ENCODE data around the gene ATP6V1G2.

The ATP6V1G2 gene

DNA sequence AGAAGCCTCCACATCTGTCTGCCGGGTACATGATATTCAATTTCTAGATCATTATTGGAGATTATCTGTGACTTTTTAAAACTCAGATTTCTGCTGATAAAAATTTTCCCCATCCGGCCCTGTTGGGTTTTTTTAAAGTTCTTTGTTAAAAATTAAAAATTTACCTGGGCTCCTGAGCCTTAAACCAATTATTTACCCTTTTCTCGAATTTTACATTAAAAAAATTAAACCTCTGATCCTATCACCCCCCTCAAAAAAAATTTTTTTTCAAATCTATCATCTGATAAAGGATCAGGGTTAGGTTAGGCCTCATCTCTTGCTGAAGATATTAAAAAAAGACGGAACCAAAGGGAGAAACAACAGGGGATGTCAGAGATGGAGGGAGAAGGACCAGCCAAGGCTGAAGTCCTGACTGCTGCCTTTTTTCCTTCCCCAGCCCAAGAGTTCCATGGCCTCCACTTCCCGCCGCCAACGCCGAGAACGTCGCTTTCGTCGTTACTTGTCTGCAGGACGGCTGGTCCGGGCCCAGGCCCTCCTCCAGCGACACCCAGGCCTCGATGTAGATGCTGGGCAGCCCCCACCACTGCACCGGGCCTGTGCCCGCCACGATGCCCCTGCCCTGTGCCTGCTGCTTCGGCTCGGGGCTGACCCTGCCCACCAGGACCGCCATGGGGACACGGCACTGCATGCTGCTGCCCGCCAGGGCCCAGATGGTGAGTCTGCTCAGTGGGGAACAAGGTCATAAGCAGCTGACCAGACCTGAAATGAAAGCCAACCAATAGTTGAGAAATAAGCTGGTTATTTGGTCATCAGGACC is 1.5 kb upstream of the ATP6V1G2 start:
- DNase-seq (ENCODE audit: low spot score) = no peak

DNA sequence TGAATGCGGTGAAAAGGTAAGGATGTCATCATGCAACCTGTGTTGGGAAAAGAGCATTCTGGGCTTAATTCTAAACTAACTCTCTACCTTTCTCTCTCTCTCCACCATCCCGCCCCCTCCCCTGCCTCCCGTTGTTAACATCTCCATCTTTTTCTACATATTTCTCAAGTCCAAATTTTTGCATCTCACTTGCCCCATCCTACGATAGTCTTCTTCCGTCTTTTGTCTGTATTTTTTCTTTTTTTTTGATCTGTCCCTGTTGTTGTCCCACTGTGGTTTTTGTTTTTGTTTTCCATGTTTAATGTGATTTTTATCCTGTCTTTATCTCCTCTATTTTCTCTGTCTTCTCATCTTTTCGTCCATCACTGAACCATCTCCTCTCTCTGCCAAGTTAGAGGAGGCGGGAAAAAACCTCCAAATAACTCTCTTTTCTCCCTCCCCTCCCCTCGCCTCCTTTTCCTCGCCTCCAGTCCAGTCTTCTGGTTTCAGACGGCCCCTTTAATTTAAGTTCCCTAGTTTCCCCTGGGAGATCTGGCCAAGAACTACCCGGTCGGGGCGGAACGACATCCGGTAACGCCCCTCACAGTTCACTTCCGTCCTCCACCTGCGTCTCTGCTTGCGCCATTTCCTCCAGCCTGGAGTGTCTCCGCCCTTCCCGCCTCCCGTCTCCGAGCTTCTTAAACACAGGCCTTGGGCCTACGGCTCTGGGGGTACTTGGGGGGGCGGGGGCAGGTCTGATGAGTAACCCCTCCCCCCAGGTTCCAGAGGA is 734 bp upstream of the ATP6V1G2 start, which contains the start of gene NFKBIL1:
Gene NFKBIL1 (plus strand): TSS at position 651 of the 769 bp plus-strand sequence. CDS start 87 bp downstream, at position 738.
- DNase-seq (ENCODE audit: low spot score) = peak; percentile 92

DNA sequence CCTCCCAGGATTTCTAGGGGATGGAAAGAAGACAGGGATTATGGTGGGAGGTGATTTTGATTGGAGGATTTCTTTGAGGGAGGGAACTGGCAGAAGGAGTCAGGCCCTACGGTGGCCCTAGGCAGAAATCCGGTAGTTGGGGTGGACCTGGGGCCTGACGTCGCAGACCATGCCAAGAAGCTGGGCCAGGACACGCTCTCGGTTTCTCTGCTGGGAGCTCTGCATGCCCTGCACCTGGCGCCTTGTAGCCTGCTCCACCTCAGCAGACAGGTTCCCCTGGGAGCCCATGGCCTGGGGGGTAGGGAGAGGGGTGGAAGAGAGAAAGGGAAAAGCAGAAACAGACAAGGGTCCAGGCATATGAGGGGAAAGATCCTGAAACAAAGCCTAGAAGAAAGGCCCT is 1.1 kb downstream of the ATP6V1G2 start:
- DNase-seq (ENCODE audit: low spot score) = no peak

DNA sequence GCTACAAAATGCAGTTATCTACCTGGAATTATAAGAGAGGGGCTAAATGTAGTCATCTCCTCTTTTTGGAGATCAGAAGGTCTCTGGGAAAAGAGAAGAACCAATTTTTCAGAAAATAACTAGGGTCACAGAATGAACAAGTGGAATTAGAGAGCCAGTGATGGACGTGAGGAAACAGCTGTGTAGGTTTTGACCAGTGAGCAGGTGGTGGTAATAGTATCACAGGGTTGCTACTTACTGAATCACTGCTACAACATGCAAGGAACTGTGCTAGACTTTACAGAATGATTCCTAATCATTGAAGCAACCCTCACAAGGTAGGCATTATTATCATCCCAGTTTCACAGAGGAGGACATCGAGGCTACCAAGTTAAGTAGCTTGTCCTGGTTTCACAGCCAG is 1.7 kb downstream of the ATP6V1G2 start:
- DNase-seq (ENCODE audit: low spot score) = no peak

DNA sequence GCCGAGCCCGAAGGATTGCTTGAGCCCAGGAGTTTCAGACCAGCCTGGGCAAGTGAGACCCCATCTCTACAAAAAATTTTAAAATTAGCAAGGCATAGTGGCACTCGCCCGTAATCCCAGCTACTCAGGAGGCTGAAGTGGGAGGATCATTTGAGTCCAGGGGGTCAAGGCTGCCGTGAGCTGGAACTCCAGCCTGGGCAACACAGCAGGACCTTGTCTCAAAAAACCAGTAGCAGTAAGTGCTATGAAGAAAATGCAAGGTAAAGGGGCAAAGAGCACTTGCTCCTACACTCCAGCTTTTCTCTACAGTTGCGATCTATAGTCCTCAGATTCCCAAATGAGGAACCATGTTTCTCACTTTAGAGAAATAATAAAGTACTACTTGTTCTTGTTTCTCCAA is 2.8 kb downstream of the ATP6V1G2 start:
- DNase-seq (ENCODE audit: low spot score) = no peak

DNA sequence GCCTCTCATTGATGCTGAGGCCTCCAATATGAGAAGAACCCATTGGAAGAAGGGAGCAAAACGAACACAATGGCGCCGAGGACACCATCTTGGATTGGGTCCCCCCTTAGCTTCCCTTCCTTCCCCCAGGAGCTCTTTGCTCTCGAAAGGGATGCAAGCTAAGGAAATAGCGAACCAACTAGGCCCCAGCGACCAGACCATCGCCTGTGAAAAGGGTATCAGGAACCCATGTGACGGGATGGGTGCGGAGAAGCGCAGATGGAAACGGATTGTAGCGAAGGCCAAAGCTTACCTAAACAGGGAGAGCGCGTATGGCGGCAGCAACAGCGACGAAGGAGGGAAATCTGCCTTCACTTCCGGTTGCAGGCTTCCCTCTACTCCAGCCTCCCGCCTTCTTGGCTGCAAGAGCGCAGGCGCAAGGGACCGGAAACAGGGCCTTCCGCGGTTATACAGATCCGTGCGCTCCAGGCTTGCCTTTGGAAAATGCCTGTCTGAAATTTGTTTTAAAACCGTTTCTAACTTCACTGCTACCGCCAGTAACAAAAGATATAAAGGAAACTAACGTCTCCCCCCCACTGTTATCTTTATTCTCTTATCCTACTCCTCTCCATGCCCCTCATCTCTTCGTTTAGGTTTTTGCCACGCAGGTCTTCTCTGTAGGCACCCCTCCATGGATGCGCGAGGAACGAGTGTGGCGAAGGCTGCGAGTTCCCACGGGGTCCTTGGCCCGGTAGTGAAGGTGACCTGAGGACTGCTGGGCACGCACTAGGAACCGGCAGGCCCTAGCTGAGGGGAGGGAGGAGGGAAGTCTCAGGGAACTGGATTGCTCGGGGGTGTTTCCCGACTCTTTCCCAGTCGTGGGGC is 4.5 kb downstream of the ATP6V1G2 start, which contains the start of gene DDX39B:
Gene DDX39B (minus strand): TSS at position 346 of the 864 bp plus-strand sequence. CDS start 1,471 bp downstream, outside the sequence.
- DNase-seq (ENCODE audit: low spot score) = peak; percentile 95

DNA sequence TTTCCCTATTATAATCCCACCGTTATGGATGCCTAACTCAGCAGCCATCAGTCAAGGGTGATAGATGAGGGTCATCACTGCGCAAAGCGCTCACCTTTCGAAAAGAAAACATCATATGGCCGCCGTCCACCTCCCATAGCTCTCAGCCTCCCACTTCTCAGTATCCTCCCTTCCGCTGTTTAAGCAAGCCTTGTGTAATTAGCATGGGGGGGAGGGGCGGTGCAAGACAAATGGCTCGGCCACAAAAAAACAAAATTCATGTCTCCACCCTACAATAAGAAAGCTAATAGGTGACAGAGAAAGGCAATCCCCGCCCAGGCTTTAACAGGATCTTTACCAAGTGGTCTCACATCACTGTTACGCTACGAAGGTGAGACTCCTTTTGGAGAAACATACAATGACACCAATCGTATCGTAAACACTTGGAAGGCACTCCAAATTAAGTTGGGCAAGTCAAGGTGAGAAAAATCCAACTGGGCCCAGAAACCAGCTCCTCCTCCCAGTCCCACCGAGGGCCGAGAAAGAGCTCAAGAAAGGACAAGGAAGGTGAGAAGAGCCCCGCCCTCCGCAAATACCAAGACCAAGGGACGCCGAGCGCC is 5.2 kb downstream of the ATP6V1G2 start:
- no peak for DNase-seq (ENCODE audit: low spot score)

DNA sequence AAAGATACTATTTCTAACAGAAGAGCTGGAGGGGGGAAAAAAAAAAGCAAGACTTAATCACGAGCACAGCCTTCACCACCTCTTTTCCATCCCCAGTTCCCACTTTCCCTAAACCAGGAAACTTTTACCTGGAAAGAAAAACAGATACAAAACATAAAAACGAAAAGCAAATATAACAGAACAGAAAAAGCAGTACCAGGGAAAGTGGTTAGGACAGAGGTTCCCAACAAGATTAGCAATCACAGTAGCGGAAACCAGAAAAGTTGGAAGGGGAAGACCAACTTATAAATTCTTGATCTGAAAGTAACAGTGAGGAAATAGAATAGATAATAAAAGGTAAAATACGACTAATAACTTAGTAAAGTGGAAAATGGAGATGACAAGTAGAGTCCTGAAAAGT is 5.8 kb downstream of the ATP6V1G2 start:
- no peak for DNase-seq (ENCODE audit: low spot score)

DNA sequence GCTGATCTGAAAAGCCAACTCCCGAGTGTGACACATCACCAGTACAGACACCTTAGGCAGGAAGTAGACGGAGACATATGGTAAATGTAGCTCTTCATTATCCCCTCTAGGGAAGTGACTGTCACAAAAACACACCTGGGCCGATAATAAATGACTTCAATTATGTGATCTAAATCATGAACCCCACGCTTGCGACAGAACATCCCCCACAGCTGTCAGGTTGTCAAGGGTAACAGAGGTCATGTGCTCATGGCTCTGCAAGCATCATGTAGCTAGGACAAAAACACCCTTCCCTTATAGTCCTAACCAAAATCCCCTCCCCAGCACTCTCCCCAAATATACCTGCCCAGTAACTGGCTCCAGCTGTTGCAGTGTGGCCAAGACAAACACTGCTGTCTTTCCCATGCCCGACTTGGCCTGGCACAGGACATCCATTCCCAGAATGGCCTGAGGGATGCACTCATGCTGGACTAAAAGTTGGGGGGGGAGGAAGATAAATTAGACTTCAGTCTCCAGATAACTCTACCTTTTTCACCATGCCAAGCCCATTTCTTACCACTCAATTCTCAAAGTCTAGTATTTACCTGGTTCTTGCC is 7.5 kb downstream of the ATP6V1G2 start:
- no peak for DNase-seq (ENCODE audit: low spot score)

DNA sequence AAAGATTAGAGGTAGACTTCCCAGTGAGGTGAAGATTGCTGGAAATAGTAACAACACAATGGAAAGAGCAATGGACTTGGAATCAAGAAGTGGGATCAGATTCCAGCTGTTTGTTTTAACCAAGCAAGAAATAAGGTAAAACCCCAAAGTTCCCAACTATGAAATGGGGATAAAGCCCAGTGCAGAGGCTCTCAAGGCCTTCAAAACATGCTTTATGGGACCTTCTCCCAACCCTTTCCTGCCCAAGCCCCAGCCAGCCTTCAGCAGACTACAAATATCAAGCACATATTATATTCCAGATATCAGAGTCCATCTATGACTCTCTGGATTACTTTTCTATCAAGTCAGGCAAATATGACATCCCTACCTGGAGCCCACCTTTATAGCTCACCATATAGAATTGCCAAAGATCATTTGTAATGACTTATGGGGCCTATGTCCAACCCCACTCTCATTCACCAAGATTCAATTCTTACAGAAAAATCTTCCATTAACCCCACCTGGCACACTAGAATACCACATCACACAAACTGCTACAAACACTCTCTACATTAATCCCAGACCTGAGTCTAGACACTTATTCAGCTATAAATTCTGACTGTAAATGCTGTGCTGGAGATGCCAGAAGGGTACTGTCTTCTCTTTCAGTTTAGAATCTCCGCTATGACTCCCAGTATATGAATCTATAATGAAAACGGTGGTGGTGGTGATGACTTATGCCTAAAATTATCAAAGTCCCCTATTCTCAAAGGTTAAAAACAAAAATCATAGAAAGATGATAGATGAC is 10.7 kb downstream of the ATP6V1G2 start:
- no peak for DNase-seq (ENCODE audit: low spot score)

DNA sequence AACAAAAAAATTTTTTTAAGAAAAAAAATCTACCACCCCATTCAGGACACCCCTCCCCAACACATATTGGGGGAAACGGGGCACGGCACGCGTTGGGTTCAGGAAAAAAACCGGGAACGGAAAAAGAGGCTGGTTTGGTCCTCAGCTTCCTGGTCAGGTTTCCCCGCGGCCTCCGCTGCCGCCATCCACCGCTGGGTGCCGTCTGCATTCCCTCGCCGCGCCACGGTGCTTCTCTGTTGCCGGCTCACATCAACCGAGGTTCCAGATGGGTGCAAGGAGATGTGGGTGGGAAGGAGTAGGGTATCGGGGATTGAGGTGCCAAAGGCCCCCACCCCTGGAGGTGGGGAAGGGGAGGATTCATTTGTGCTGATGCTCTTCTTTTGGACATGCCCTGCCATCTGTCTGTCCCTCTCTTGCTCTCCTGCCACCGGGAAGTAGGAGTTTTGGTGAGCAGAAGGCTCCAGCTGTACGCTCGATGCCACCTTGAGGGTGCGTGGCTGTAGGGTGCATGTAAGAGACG is 11.8 kb downstream of the ATP6V1G2 start:
- DNase-seq (ENCODE audit: low spot score) = no peak

DNA sequence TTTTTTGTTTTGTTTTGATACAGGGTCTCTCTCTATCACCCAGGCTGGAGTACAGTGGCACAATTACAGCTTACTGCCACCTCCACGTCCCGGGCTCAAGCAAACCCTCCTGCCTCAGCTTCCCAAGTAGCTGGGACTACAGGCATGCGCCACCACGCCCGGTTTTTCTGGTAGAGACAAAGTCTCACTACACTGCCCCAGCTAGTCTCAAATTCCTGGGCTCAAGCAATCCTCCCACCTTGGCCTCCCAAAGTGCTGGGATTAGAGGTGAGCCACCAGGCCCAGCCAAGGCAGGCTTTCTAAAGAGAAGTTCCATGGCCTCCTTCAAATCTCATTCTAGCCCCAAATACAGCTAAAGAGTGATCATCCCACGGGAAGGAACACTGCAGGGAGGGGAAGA is 12.4 kb downstream of the ATP6V1G2 start:
- DNase-seq (ENCODE audit: low spot score) = no peak

DNA sequence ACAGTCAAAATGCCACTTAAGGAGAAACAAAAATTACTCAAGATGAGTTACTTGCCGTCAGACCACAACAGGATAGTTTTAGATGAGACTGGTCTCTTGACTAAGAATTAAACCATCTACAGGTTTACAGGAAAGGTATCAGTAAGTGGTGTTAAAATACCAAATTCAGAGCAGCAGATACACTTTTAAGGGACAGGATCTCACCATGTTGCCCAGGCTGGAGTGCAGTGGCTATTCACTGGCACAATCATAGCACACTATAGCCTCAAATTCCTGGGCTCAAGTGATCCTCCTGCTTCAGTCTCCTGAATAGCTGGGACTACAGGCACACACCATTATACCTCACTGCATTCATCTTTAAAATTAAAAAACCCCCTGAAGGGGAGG is 13.0 kb downstream of the ATP6V1G2 start:
- no peak for DNase-seq (ENCODE audit: low spot score)

DNA sequence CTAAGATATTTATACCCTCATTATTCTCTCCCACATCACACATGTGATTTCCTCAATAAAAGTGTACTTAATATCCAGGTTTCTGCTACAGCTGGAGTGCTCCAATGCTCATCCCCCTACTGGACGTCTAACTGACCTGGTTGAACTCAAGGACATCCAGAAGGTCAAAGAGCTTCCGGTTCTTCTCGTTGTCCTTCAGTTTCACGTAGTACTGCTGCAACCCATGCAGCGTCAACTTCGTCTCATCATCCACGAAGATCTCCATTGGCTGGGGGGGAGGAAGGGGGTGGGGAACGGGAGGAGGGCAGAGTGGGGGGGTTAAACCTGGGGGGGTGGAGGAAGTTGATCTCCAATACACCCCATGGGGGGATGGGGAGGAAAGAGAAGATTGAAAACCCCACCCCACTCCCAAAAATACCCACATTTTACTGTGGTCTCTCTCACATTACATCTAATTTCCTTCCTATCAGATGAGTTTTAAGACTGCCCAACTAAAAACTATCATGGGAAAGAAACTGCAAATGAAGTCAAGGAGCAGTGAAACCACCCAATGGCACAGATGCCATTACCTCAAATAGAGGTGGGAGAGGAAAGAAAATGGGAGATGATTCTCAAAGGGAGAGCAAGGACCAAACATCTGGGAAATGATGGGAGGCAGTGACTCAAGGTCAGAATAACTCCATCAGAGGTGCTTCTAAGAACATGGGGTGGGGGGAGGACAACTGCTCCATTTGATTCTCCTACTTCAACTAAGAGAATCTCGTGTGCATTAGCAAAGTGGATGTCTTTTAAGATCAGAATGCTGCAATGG is 13.6 kb downstream of the ATP6V1G2 start:
- DNase-seq (ENCODE audit: low spot score) = no peak

DNA sequence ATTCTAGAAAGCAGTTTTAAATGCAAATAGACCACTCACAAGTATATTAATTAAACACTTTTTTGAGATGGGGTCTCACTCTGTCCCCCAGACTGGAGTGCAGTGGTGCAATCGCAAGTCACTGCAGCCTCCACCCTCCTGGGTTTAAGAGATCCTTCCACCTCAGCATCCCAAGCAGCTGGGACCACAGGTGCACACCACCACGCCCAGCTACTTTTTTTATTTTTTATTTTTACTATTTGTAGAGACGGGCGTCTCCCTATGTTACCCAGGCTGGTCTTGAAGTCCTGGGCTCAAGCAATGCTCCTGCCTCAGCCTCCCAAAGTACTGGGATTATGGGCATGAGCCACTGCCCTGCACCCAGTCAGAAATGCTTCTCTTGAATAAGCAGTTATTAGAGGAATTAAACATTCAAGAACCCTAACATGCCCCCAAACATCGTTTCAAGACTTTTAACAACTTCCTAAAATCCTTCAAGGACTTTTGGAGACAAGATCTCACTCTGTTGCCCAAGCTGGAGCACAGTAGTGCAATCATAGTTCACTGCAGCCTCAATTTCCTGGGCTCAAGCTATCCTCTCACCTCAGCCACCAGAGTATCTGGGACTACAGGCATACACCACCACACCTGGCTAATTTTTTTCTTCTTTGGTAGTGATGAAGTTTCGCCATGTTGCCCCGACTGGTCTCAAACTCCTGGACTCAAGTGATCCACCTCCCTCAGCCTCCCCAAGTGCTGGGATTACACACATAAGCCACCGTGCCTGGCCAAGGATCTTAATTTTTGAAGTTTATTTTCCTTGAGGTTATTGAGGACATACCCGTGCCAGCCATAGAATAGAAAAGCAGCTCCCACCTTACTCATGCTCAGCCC is 14.4 kb downstream of the ATP6V1G2 start:
- DNase-seq (ENCODE audit: low spot score) = no peak

DNA sequence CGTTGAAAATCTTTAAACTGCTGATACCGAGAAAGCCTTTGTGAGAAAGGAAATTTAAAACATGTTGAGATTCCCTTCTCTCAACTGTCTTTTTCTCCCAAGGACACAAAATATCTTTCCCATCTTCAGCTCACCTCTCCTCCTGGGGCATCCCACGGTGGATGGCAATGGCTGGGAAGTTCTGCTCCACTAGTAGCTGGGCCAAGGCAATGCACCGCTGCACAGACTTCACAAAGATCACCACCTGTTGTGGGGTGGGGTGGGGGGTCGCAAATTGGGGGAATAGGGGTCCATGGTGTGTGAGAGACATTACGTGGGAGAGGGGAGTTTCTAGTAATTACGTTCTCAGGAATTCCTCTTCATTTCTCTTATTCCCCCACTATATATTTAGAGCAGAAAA is 15.2 kb downstream of the ATP6V1G2 start:
- no peak for DNase-seq (ENCODE audit: low spot score)

DNA sequence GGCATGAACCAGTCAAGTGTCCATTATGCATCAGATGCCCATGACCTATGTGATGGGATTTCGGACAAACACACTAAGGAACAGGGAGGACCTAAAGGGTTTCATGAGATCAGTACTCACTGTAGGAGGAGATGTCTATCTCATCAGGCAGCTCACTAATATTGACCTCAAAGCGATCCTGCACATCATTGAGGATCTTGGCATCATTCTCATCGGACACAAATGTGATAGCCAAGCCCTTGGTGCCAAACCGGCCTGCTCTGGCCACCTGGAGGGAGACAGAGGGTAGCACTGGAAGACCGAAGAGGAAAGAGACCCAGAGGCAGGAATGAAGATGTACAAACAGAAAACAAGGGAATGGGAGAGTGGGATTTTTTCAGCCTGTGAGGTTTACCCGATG is 15.7 kb downstream of the ATP6V1G2 start:
- DNase-seq (ENCODE audit: low spot score) = no peak

DNA sequence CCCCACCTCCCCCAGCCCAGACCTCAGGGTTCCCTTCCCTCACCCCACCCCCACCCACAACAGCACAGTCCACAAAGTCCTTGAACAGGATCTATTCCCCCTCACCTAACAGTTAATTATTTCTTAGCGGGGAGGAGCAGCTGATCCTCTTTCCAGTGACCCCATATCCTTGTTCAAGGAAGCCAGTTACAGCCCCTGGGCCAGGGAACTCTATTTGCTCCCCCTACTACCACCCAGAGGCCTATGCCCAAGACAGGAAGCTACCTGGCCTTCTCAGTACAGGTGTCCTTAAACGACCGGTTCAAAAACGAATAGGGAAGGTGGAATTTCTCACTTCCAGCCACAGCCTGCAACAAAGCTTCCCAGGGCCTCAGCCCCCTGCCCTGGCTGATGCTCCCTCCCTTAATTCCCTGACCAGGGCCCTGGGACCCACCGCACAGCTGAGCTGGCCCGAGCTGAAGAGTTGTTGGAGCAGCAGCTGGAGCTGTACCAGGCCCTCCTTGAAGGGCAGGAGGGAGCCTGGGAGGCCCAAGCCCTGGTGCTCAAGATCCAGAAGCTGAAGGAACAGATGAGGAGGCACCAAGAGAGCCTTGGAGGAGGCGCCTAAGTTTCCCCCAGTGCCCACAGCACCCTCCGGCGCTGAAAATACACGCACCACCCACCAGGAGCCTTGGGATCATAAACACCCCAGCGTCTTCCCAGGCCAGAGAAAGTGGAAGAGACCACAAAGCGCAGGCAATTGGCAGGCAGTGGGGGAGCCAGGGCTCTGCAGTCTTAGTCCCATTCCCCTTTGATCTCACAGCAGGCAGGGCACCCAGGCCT is 16.9 kb downstream of the ATP6V1G2 start:
- no peak for DNase-seq (ENCODE audit: low spot score)

All from ecto neural progenitor cell (in vitro differentiated cells).